Measurements from ENCODE around the gene FAF1.

The FAF1 gene

GRCh38 chr1:50422946-50423669 lies 537.0 kb downstream of the FAF1 start, which contains the start of gene DMRTA2:
Gene DMRTA2 (minus strand): TSS chr1:50423443. CDS start chr1:50421536, 1,907 bp downstream.
- peak; percentile 64 for DNase-seq

DNA sequence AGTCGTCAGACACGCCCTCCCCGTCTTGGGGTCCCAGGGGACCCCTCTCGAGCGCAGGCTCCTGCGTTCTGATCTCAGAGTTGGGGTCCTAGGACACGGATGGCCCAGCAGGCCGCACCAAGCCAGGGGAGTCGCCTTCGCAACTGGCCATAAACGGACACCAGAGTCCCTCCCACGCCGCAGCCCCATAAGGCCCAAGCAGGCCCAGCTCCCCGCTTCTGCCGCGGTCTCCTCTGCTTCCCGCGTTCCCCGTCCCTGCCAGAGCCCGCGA lies 537.5 kb downstream of the FAF1 start:
- no peak for DNase-seq

GRCh38 chr1:50421768-50422674 lies 538.0 kb downstream of the FAF1 start:
- DNase-seq: no peak

DNA sequence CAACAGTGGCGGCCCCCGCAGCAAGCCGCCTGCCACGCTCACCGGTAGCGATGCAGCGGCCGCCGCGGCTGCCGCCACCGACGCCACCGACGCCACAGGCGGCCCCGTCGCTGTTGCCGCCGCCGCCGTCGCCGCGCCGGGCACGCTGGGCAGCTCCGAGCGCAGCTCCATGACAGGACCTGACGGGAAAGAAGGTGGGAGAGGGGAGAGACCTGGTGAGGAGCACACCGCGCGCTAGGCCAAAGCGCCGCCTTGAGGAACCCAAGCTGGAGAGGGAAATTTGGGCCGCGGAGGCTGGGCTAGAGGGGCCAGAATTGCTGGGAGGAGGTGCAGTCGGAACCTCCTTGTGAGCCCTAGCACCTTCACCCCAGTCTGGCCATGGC lies 538.7 kb downstream of the FAF1 start:
- DNase-seq: no peak

- no peak for DNase-seq
Observed at GRCh38 chr1:50420689-50421365, 539.2 kb downstream of the FAF1 start.

DNA sequence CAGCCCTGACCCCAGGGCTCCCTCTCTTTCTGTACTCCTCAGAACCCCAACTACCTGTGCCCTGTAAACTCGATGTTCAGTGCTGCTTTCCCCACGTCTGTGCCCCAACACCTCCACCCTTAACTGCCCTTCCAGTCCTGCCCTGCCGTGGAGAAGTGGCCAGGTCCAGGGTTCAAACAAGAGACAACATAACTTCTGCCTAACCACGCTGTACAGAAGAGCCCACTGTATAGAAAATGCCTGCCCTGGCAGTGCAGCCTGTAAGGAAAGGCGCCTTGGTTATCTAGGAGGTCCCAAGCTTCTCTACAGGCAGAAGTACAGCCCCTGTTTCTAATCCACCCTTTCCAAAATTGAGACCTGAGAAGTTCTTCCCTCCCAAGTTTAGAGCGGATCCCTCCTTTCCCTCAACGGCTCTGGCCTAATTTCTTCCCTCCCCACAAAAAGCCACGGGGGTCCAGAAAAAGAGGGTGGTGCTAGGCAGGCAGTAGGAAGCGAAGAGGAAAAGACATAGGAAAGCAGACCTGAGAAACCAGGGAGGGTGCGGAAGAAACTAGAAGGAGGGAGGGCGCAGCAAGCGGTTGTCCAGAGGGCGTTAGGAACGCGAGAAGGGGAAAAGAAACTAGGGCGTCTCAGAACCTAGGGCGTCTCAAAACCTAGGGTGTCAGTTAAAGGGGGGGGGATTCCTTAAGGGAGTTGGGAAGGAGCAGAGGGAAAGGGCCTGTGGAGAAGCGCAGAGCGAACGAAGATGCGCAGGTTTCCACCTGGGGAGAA lies 540.0 kb downstream of the FAF1 start:
- DNase-seq: no peak

DNA sequence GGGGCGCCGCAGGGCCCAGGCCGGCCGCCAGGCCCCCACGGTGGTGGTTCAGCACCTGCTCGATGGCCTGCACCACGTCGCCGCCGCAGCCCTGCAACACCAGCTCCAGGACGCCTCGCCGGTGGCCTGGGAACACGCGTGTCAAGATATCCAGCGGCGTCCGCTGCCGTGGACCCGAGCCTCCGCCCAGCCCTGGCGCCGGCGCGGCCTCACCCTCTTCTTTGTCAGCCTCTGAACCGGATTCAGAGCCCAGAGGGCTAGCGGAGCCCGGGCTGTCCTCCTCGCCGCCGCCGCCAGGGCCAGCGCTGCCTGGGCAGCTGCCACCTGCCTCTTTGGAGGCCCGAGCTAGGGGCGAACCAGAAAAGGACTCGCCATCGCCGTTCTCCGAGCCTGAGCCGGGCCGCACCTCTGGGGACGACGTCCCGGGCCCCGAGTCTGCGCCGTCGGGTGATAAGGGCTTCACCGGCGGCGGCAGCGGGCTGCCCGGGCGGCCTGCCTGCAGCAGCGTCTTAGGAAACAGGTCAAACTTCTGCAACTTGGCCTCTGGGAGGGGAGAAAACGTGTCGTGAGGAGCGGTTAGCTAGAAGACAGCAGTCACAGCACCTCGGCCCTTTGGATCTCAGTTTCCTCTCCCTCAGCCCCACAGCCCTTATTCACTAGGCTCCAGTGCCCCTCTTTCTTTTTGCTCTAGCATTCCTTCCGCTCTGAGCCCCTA lies 540.7 kb downstream of the FAF1 start:
- DNase-seq: no peak

DNA sequence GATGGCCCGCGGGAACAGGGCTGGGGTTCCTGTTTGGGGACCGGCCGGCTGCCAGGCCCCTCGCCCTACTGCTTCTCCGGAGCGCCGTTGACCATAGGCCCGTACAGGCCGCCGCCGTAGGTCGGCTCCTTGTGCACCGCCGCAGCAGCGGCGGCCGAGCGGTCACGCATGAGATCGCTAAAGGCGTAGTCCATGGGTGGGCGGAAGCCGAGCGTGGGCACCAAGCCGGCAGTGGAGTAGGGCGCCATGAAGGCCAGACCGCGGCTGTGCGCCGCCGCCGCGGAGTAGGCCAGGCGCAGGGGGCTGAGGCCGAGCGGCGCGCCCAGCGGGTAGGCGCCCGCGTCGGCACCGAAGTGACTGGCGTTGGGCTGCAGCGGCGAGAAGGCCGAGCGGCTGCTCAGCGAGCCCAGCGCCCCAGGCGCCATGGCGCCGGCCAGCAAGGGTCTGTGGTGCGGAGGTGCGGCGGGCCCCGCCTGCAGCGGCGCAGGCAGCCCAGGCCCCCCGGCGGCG lies 541.4 kb downstream of the FAF1 start:
- DNase-seq: no peak

DNA sequence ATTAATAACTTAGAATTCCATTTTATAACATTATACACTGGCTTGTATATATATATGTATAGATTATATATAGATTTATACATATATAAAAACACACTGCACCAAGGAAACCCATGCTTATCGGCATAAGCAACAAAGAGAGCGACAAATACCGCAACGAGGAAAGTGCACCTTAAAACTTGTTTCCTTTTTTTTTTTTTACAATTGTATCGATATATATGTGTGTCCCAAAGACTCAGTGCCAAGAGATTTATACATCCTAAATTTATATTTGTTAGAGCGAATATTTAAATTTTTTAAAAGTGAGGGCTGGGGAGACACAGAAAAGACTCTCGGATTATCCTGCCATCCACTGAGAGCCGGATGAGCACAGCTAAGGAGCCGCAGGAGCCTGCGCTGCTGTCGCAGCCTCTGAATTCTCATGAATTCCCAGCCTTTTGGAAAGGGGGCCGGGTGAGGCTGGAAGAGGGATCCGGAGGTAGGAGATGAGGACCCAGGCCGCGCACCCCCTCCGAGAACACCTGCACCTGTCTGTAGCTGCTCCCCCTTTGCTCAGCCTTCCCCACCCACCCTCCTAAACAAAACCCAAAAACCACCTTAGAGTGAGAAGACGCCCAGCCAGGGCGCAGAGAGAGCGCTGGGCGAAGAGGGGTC lies 542.0 kb downstream of the FAF1 start:
- DNase-seq: no peak

GRCh38 chr1:50417507-50417906 lies 542.6 kb downstream of the FAF1 start:
- DNase-seq: no peak

DNA sequence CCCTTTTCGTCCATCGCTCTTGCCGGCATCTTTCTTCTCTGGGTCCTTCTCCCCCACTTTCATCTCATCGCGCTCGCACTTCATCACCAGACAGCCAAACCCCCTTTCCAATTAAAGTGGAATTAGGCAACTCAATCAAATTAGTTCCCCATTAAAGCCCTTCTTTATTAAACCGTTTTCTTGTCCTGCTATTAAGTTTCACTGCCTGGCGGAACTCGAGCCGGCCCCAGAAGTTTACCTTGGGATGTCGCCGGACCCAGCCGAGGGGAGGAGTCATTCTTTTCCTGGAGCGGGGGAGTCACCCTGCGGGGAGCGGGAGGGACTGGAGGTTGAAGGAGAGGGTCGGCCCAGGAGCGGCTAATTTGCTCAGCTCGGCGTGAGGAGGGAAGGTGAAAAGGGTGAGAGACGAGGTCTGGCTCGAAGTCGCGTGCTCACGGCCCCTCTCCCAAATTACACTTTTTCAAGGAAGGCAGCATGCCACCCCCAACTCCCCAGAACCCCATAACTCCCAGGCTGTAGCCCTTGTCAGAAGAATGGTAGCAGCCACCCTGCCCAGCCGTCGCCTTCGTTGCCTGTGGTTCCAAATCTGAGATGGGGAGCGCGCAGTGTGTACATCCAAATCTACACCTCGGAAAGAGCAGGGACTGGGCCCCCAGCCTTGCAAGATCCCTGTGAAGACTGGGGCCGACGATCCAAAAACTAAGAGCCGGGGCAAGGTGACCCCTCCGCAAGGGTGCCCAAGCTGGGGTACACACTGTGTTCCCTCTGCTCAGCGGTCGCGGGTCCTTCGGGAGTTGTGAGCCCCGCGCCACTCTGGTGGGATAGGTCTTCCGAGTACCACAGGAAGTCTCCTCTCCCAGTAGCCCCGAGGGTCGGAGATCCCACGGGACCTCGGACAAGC lies 543.3 kb downstream of the FAF1 start:
- no peak for DNase-seq

DNA sequence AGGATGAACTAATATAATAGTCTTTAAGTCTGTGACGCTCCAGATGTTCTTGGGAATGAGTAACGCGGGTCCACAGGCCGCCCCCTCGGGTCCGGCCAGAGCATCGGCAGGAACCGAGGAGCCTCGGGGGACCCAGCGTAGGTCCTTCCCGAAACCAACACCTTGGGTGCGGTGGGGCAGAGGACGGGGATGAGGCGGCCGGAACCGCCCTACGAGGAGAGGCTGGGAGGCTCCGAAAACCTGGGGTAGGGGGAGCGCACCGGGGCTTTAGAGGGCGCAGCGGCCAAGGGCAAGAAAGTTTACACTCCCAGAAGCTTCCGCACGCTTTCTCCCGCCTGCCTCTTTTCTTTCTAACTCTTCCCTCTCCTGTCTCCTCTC lies 543.9 kb downstream of the FAF1 start:
- no peak for DNase-seq

- DNase-seq: no peak
Observed at GRCh38 chr1:50415235-50416149, 544.6 kb downstream of the FAF1 start.

DNA sequence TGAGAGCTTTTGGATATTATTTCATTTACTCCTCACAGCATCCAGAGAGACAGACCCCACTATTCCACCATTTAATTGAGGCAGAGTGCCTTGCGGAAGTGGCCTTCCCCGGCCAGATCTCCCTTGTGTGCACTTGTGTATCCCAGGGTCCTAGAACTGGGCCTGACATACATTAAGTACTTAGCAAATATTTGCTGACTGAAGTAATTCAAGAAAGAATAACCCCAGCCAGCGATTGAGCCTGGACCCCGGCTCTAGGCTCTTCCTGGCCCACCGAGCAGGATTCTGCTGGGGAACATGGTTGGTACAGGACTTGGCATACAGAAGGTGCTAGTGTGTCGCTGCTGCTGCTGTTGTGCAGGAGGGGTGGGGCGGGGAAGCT lies 545.2 kb downstream of the FAF1 start:
- DNase-seq: no peak

DNA sequence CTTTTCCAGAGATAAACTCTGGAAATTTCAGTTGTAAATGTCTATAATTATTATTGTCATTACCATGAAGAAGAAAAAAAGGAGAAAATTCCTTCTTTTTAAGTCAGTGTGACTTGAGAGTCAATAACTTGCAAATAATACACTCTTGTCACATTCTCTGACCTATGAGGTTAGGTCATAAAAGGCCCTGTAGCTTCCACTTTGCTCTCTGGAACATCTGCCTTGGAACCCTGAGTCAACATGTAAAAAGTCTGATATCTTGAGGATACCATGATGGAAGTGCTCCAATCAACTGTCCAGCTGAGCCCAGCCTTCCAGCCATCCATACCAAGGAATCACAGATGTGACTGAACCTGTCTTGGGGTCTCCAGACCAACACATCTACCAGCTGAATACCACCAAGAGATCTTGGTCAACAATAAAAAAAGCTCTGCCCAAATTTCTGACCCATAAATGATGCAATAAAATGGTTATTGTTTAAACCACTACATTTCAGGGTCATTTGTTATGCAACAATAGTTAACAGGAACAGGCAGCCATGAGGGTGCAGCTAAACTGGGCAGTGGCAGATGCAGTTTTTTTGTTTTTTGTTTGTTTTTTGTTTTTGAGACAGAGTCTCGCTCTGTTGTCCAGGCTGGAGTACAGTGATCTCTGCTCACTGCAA lies 547.1 kb downstream of the FAF1 start:
- DNase-seq: no peak

DNA sequence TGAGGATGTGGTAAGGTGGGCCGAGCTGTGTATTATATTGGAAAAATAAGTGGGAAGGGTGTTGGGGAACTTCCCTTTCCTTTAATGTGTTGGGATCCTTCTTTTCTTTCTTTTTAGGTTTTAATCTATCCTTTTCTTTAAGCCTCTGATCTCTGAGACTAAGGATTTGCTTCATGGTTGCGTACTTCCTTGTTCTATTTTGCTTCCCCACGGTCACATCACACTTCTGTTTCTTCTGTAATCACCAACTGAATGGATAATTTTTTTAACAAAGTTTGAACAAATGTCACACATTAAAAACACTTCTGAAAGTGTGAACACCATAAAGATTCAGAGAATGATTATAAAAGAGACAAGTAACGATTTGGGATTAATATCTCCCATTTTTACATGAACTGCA lies 554.3 kb downstream of the FAF1 start:
- no peak for DNase-seq

- no peak for DNase-seq
Observed at GRCh38 chr1:50393522-50394120, 566.4 kb downstream of the FAF1 start.
